Keratinocyte (primary cell): ENCODE results near the gene XPO4.
"Not testable (repeated sequence)": the region's sequence is repeated elsewhere in the genome, so short reads cannot be mapped to it uniquely, and the experiment has no call there.

Source experiments
- EZH2 ChIP-seq: IDR thresholded peaks from one replicate; pipeline ENCODE4 v1.6.1; 2012; ENCODE audit warnings: inconsistent platforms, mild to moderate bottlenecking, low read length, moderate library complexity
- TF ChIP-seq, protein P1 (sequence below), 3 experiments: IDR thresholded peaks in 1 of 3; conservative IDR thresholded peaks in 1 of 3; optimal IDR thresholded peaks in 1 of 3; 2 replicates in 2 of 3; 3 replicates in 1 of 3; pipeline versions ENCODE3 to v1.5.1; 2011; ENCODE audit warnings: low read length in 3 of 3, mild to moderate bottlenecking in 3 of 3, moderate library complexity in 2 of 3, control low read depth in 1 of 3, inconsistent platforms in 1 of 3; ENCODE audit not compliant: insufficient read depth in 2 of 3; ENCODE audit errors: extremely low read depth in 1 of 3

DNA sequence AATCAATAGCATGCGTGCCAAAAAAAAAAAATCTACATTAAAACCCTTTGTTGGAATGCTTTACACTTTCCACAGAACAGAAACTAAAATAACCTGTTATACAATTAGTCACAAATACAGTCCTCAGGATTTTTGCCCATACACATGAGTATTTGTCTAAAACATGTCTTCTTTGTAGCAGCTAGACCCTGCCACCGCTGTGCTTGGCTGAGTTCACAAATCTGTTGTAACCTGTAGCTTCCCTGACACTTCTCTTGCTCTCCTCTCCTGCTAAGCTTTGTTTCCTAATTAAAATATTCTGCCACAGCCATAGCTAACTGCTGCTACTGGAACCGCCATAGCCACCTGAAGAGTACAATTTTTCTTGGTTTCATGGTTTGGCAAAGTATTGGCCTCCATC lies 45.5 kb upstream of the XPO4 start:
- TF ChIP-seq, protein P1, sequence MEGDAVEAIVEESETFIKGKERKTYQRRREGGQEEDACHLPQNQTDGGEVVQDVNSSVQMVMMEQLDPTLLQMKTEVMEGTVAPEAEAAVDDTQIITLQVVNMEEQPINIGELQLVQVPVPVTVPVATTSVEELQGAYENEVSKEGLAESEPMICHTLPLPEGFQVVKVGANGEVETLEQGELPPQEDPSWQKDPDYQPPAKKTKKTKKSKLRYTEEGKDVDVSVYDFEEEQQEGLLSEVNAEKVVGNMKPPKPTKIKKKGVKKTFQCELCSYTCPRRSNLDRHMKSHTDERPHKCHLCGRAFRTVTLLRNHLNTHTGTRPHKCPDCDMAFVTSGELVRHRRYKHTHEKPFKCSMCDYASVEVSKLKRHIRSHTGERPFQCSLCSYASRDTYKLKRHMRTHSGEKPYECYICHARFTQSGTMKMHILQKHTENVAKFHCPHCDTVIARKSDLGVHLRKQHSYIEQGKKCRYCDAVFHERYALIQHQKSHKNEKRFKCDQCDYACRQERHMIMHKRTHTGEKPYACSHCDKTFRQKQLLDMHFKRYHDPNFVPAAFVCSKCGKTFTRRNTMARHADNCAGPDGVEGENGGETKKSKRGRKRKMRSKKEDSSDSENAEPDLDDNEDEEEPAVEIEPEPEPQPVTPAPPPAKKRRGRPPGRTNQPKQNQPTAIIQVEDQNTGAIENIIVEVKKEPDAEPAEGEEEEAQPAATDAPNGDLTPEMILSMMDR (optimal IDR thresholded peaks at IDR 0.05 in 1 of 3, IDR thresholded peaks at IDR 0.05 in 1 of 3, conservative IDR thresholded peaks at IDR 0.05 in 1 of 3; ENCODE audit: extremely low read depth in 1 of 3, insufficient read depth in 2 of 3, low read length in 3 of 3), result not testable (repeated sequence)
- not testable (repeated sequence) for TF ChIP-seq EZH2
